Choroid plexus epithelial cell (primary cell): ENCODE measurements around the gene RCOR1.

ENCODE experiments used
- DNase-seq: peaks from one replicate; pipeline ENCODE4 v3.0.0-alpha.2; 2010; ENCODE audit warnings: low read depth
- H3K4me3 ChIP-seq: 2 replicates; pipeline ENCODE4 v1.5.1; 2011; ENCODE audit warnings: low read depth, mild to moderate bottlenecking, control low read depth, low read length, moderate library complexity
- CTCF ChIP-seq: conservative IDR thresholded peaks from 2 replicates; pipeline ENCODE4 v1.5.1; 2011; ENCODE audit warnings: low read depth, mild to moderate bottlenecking, control low read depth, inconsistent platforms, low read length, moderate library complexity

The RCOR1 gene

GRCh38 chr14:102769049-102769327 is 176.5 kb downstream of the RCOR1 start:
- no peak for DNase-seq
- H3K4me3 ChIP-seq, result no peak overlapping the region
- no peak for TF ChIP-seq CTCF

GRCh38 chr14:102770147-102771123 is 178.0 kb downstream of the RCOR1 start:
- DNase-seq, result no peak
- no peak for TF ChIP-seq CTCF
- H3K4me3 ChIP-seq, result no peak overlapping the region

GRCh38 chr14:102771144-102771543 is 178.7 kb downstream of the RCOR1 start:
- no peak overlapping the region for H3K4me3 ChIP-seq
- no peak for DNase-seq

GRCh38 chr14:102772781-102773570 is 180.5 kb downstream of the RCOR1 start:
- no peak overlapping the region for H3K4me3 ChIP-seq
- TF ChIP-seq CTCF, result peak; percentile 51
- DNase-seq, result peak; percentile 44

More at GRCh38 chr14:102771144-102771543, 178.7 kb downstream of the RCOR1 start:
- TF ChIP-seq CTCF, result no peak

GRCh38 chr14:102774391-102775153 is 182.1 kb downstream of the RCOR1 start:
- TF ChIP-seq CTCF, result peak; percentile 97
- DNase-seq, result peak; percentile 89

GRCh38 chr14:102775855-102776760 is 183.7 kb downstream of the RCOR1 start:
- DNase-seq, result peak; percentile 81
- TF ChIP-seq CTCF, result no peak
- no peak overlapping the region for H3K4me3 ChIP-seq

More at GRCh38 chr14:102774391-102775153, 182.1 kb downstream of the RCOR1 start:
- peak overlapping the region; percentile 29 for H3K4me3 ChIP-seq
